HCEC 1CT (cell line): ENCODE results near the gene CSNK1G1.
"Not testable (repeated sequence)": the region's sequence is repeated elsewhere in the genome, so short reads cannot be mapped to it uniquely, and the experiment has no call there.

ENCODE experiments used
- DNase-seq: peaks from one replicate; pipeline ENCODE4 v3.0.0-alpha.2; 2017

Gene CSNK1G1

DNA sequence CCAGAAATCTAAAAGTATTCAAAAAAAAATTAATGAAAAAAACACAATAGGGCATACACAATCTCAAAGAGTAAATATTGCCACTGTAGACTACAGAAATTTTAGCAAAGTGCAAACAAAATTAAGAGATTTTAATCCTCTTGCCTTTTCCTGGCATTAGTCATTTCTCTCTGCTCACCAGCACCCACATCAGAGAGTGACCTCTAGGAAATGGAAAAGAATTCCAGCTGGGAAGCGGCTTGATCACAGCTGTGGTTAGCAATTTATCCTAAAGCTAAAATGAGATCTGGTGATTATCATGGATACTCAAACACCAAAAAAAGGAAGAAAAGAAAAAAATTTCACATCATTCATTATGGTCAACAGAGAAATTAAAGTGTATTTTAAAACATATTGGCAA, 7.5 kb downstream of the CSNK1G1 start:
- DNase-seq, result peak; percentile 56

DNA sequence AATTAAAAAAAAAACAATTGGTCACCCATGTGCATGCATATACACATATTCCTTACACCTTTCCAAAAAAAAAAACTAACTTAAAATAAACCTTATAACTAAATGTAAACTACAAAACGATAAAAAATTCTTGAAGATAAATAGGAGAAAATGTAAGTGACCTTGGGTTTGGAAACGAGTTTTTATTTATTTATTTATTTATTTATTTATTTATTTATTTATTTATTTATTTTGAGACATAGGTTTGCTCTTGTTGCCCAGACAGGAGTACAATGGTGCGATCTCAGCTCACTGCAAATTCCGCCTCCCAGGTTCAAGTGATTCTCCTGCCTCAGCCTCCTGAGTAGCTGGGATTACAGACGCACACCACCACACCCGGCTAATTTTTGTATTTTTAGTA, 9.7 kb downstream of the CSNK1G1 start:
- DNase-seq, result not testable (repeated sequence)

DNA sequence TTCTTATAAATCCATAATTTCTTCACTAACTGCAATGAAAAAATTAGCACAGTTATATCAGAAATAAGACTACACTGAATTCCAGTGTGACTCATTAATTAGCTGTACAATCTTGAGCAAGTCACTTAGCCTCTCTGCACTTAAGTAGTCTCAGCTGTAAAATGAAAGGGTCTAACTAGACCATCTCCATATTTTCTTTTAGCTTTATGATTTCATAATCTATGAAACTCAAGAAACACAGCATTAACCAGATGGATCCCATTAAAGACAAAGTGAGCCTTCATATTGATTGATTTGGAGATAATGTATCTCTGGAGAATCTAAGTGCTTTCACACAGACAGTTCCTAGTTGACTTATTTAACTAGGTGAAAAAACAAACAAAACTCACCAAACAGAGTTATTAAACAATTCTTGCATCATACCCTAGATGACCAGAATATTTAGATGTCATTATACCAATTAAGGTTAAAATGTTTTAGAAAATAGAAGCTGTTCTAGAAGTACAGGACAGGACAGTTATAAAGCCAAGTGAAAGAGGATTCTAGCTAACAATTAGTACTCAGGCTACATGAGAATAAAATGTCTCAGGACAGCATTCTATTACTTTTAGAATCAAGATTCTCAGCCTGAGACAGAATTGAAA, 11.2 kb downstream of the CSNK1G1 start:
- DNase-seq, result peak; percentile 55

DNA sequence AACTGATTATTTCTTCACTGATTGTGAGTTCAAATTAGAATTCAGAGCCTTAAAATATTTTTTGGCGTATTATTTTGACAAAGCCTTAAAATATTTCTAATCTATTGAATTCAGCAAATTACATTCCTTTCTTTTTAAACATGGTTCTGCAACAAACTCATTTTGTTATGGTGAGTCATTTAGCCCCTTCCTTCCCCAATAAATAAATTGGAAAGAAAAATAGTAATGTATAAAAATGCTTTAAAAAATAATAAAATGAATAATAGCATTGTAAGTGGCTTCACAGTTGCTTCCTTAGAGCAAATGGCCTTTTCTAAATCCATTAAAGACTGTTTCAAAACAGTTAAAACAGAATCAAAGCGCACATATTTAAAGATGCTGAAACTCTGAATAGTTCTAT, 12.1 kb downstream of the CSNK1G1 start:
- peak; percentile 62 for DNase-seq

DNA sequence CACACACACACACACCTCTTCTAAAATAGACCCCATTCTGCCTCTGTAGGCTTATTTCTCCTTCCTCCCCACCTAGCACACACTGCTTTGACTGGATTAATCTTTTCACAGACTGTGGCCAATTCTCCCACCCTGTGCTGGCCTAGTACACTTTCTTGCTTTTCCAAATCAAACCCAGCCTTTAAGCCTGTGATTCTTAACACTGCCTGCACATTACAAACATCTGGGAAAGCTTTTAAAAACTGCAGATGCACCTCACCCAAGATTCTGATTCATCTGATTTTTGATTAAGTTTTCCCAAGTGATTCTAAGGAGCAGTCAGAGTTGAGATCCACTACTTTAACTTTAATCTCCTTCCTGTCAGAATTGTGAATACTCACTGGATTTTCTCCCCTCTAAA, 12.8 kb downstream of the CSNK1G1 start:
- DNase-seq, result no peak

- no peak for DNase-seq
Measured at GRCh38 chr15:64341961-64342360, 14.0 kb downstream of the CSNK1G1 start.

- DNase-seq, result no peak
Measured at GRCh38 chr15:64340355-64340754, 15.6 kb downstream of the CSNK1G1 start.

GRCh38 chr15:64337761-64338160, 18.2 kb downstream of the CSNK1G1 start:
- no peak for DNase-seq

GRCh38 chr15:64333986-64334929, 21.7 kb downstream of the CSNK1G1 start:
- DNase-seq, result peak; percentile 17

DNA sequence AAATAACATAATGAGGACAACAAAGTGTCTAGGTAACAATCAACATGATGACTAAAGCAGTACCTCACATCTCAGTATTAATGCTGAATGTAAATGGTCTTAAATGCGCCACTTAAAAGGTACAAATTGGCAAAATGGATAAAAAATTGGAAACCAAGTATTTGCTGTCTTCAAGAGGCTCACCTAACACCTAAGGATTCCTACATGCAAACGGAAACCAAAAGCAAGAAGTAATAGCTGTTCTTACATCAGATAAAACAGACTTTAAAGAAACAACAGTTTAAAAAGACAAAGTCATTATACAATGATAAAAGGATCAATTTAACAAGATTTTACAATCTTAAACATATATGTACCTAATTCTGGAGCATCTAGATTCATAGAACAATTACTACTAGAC, 22.5 kb downstream of the CSNK1G1 start:
- DNase-seq, result no peak

DNA sequence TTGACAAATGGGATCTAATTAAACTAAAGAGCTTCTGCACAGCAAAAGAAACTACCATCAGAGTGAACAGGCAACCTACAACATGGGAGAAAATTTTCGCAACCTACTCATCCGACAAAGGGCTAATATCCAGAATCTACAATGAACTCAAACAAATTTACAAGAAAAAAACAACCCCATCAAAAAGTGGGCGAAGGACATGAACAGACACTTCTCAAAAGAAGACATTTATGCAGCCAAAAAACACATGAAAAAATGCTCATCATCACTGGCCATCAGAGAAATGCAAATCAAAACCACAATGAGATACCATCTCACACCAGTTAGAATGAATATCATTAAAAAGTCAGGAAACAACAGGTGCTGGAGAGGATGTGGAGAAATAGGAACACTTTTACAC, 24.3 kb downstream of the CSNK1G1 start:
- DNase-seq, result not testable (repeated sequence)

DNA sequence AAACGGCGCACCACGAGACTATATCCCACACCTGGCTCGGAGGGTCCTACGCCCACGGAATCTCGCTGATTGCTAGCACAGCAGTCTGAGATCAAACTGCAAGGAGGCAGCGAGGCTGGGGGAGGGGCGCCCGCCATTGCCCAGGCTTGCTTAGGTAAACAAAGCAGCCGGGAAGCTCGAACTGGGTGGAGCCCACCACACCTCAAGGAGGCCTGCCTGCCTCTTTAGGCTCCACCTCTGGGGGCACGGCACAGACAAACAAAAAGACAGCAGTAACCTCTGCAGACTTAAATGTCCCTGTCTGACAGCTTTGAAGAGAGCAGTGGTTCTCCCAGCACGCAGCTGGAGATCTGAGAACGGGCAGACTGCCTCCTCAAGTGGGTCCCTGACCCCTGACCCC, 29.0 kb downstream of the CSNK1G1 start:
- not testable (repeated sequence) for DNase-seq

DNA sequence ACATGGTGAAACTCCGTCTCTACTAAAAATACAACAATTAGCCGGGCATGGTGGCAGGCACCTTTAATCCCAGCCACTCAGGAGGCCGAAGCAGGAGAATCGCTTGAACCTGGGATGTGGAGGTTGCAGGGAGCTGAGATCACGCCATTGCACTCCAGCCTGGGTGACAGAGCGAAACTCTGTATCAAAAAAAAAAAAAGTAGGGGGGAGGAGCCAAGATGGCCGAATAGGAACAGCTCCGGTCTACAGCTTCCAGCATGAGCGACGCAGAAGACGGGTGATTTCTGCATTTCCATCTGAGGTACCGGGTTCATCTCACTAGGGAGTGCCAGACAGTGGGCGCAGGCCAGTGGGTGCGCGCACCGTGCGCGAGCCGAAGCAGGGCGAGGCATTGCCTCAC, 29.5 kb downstream of the CSNK1G1 start:
- not testable (repeated sequence) for DNase-seq

- DNase-seq, result peak; percentile 78
Measured at GRCh38 chr15:64324165-64324877, 31.7 kb downstream of the CSNK1G1 start.

DNA sequence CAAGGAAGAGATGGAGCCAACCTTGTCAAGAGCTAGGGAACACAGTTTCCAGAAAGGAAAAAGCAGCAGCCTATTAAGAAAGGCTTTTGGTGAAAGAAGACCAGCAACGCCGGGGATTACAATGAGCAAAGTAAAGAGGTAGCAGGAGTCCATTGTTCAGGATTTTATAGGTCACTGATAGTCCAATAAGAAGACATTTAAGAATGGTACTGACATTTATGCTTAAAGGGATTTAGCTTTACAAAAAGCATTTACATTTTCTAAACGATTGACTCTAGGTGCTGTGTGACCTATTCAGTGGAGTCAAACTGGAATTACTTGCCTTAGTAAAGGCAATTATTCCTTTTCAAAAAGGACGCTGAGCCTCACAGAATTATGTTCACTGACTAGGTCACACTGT, 40.8 kb downstream of the CSNK1G1 start:
- DNase-seq, result no peak

DNA sequence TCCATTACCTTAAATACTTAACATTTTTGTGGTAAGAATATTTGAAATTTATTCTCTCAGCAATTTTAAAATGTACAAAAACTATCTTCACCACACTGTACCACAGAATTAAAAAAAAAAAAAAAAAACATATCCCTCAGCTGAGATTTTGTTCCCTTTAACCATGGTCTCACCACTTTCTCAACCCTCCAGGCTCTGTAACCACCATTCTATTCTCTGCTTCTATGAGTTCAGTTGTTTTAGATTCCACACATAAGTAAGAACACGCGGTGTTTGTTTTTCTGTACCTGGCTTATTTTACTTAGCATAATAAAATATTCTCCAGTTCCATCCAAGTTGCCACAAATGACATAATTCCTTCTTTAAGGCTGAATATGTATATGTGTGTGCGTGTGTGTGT, 41.5 kb downstream of the CSNK1G1 start:
- no peak for DNase-seq

- no peak for DNase-seq
Measured at GRCh38 chr15:64311566-64311965, 44.4 kb downstream of the CSNK1G1 start.

DNA sequence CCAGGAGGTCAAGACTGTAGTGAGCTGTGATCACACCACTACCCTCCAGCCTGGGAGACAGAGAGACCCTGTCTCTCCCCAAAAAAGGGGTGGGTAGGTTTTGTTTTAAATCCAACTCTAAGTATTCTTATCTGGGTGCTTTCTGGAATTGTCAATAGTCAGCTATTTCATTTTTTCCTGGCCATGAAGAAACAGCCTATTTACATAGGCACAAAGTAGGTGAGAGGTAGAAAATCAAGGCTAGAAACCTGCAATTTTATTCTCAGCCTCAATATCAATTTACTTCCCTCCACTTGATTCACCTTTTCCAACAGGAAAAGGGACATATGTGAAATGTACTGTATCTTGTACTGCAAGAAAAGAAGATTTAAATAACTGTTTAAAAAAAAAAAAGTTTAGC, 45.9 kb downstream of the CSNK1G1 start:
- DNase-seq, result no peak

DNA sequence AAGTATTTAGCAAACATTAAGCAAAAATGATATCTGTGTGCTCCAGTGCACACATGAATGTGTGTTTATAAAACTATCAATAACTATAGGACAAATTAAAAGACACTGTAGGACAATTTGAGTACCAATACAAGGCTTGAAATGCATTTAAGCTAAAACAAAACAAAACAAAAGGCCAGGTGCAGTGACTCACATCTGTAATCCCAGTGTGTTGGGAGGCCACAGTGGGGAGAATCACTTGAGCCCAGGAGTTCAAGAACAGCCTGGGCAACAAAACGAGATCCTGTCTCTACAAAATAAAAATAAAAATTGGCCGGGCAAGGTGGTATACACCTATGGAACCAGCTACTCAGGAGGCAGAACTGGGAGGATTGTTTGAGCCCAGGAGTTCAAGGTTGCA, 50.7 kb downstream of the CSNK1G1 start:
- no peak for DNase-seq

- DNase-seq, result no peak
Measured at GRCh38 chr15:64289550-64289949, 66.4 kb downstream of the CSNK1G1 start.

DNA sequence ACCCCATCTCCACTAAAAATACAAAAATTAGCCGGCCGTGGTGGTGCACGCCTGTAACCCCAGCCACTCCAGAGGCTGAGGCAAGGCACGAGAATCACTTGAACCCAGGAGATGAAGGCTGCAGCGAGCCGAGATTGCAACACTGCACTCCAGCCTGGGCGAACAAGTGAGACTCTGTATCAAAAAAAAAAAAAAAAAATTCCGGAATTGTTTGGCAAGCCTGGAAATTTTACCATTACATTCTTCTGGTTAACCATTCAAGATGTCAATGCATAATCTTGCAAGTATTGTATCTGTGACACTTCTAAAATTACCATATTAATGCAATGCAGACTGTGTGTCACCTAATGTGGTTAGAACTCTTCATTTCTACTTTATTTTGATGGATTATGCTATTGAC, 67.0 kb downstream of the CSNK1G1 start:
- DNase-seq, result peak; percentile 4

DNA sequence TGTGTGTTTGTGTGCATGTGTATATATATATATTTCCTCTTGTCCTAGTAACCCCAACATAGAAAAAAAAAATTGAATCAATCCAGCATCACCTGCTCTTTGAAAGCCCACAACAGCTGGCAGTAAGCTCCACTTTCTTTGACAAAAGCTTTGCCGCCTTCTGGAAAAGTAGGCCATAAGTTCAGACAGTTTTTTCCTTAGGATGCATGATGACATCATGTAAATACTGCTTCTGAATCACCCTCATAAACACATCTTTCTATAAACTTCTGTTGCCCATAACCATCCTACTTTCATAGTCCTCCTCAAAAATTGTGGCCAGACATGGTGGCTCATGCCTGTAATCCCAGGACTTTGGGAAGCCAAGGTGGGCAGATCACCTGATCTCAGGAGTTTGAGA, 67.4 kb downstream of the CSNK1G1 start:
- DNase-seq, result peak; percentile 82

DNA sequence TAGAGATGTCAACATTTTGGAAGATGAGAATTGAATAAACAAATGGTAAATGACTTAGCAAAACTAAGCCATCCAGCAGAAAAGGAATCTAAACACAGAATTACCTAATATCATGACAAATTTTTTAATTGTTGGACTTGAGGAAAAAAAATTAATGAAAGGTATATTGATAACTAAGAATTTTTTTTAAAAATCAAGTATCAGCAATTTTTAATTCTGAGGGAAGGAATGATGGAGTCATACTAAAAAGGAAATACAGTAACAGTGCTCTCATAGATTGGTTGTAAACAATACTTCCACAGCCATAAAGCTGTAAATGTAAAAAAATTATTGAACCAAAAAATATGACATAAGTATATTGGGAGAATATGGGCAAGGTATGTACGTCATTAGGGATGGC, 68.0 kb downstream of the CSNK1G1 start:
- DNase-seq, result no peak

DNA sequence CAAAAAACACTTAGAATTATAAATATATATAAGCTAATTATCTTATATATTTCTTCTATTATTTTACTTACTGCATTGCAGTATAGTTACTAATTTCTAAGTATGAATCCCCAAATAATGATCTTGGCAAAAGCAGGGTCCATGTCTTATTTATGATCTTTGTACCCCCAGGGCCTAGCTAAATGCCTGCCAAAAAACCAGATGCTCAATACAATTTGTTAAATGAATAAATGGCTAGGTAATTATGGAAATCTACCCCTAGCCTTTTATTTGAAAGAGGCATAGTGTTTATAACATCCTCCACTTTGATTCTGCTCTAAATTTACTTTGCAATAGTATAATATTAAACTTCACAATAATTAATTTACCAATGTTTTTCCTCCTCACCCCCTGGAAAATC, 69.5 kb downstream of the CSNK1G1 start:
- no peak for DNase-seq
